Measurements from ENCODE around the gene HSF2BP. TPM values are rescaled to one million over a fixed set of nuclear protein-coding genes. Genes with fewer than 3 reads are reported as not detected.

Gene HSF2BP
- total and polyA plus RNA-seq, 2 of the 8 experiments (the other 6 are each of a cell fraction or from before 2014, with no cell fraction given), result 0.51 to 0.93 TPM

DNA sequence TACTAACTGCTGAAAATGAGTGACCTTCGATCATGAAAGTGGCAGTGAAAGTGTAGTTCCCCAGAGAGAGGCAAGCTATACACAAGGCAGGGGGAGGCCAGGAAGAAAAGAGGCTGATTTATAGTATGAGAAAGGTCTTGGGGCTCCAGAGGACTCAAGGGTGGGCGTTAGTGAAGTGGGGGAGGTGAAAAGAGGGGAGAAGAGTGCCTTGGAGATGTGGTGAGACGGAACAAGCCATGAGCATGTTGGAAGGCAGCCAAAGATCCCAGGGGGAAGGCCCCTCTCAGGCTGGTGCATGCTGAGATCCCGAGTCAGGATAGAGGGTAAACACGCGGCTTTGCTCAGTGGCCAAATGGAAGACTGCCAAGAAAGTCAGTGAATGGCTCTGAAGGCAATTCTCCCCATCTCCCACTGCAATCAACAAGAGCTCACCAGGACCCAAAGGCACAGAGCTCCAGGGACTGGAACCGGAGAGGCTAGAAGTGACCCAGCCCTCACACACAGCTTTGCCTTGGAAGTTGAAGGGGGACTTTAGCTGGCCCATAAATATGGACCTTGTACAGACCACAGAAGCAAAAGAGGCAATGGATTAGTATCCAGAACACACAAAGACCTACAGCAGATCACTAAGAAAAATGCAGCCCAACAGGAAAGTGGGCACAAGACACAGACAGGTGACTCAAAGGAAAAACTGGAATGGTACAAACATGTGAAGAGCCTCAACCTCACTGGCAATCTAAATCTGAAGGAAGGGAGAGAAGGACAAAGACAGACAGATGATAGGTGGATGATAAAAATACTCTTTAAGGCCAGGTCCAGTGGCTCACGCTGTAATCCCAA lies 49.6 kb downstream of the HSF2BP start:
- Histone ChIP-seq H2BK5ac (ENCODE audit: low read depth, low read length) (no peak overlapping the region), H3K27me3 (replicated peaks in 1 of 4; ENCODE audit: control insufficient read depth in 3 of 4, extremely low read depth in 1 of 4, insufficient read depth in 3 of 4, low read length in 3 of 4) (no peaks in the 10 kb centered on the region), H4K20me1 (replicated peaks in 1 of 2; ENCODE audit: control insufficient read depth in 1 of 2, insufficient read depth in 2 of 2, low read length in 2 of 2) (peaks cover 0 to 7% of the 10 kb centered on the region in 2 experiments), H4K5ac (ENCODE audit: insufficient read length, low read depth, low read length) (no peak overlapping the region), H3K4ac (replicated peaks; ENCODE audit: insufficient read length, low read depth, low read length) (no peak overlapping the region), H3K9ac (replicated peaks in 1 of 4; ENCODE audit: extremely low read depth in 1 of 4, low read depth in 3 of 4, low read length in 3 of 4) (no peak overlapping the region), H2BK120ac (replicated peaks; ENCODE audit: low read depth, low read length) (no peak overlapping the region), H3K18ac (ENCODE audit: extremely low read depth, low read length) (no peak overlapping the region), H3K56ac (replicated peaks; ENCODE audit: insufficient read length, low read depth, low read length) (no peak overlapping the region), H2BK20ac (ENCODE audit: low read length) (no peak overlapping the region), H2AFZ (ENCODE audit: low read length) (no peak overlapping the region), H3K79me1 (ENCODE audit: low read depth, low read length) (peaks cover 5% of the 10 kb centered on the region; the same call in 1 of the 2 replicates), H3K23me2 (ENCODE audit: low read depth, low read length) (peaks cover 11% of the 10 kb centered on the region; the same call in 1 of the 2 replicates), H3K36me3 (ENCODE audit: control insufficient read depth in 2 of 4, insufficient read depth in 4 of 4, low read length in 3 of 4) (no peaks in the 10 kb centered on the region), H3K4me1 (replicated peaks in 1 of 4; ENCODE audit: control insufficient read depth in 3 of 4, insufficient read depth in 4 of 4, low read length in 3 of 4) (no peaks in the 10 kb centered on the region; a peak in 1 of 7 replicates), H3K79me2 (ENCODE audit: control insufficient read depth in 1 of 2, insufficient read depth in 2 of 2, low read length in 2 of 2) (no peaks in the 10 kb centered on the region), H4K91ac (replicated peaks; ENCODE audit: insufficient read length, low read length) (no peak overlapping the region), H3K4me3 (ENCODE audit: extremely low read depth in 1 of 4, insufficient read depth in 2 of 4, low read depth in 3 of 4, low read length in 4 of 4) (no peak overlapping the region), H3K4me2 (ENCODE audit: insufficient read depth in 1 of 2, low read depth in 2 of 2, low read length in 2 of 2) (no peak overlapping the region), H2BK15ac (ENCODE audit: low read length) (no peak overlapping the region), H4K8ac (ENCODE audit: extremely low read depth, insufficient read depth, low read length) (no peak overlapping the region), H3K27ac (ENCODE audit: low read depth, low read length) (no peak overlapping the region), H3K14ac (ENCODE audit: insufficient read length) (no peak overlapping the region), H2BK12ac (ENCODE audit: low read depth, low read length) (no peak overlapping the region), H3K9me3 (ENCODE audit: insufficient read depth in 2 of 2, low read depth in 1 of 2, low read length in 1 of 2) (no peaks in the 10 kb centered on the region), H2AK5ac (ENCODE audit: low read depth, low read length) (no peak overlapping the region), H3K23ac (ENCODE audit: insufficient read length) (no peak overlapping the region)
- POLR2A ChIA-PET (ENCODE audit: partially characterized antibody), result interaction anchor here (0.6 kb wide), 1 partner anchor 23 kb away, joined by 3 read pairs; no protein-coding TSS in a partner anchor
- FAIRE-seq, result no peak
- DNase-seq (ENCODE audit: low read depth in 1 of 2, low spot score in 2 of 2), result no peak
- 84% methylated on average over 8 of the region's 8 CpGs; no CpG with 5 or more reads in 1 of the 2 experiments for WGBS, 2 experiments (ENCODE audit: extremely low coverage in 1 of 2, insufficient coverage in 1 of 2, insufficient read length in 1 of 2, insufficient replicate concordance in 2 of 2, low coverage in 1 of 2, low lambda C conversion rate in 2 of 2, missing lambda C conversion rate in 1 of 2)
- CTCF ChIA-PET (ENCODE audit: partially characterized antibody), result interaction anchor here (0.9 to 2.9 kb wide), 5 partner anchors 11 to 332 kb away, joined by 3 to 32 read pairs (median 5); no protein-coding TSS in a partner anchor
- no peak for TF ChIP-seq KDM1A (IDR thresholded peaks at IDR 0.05; ENCODE audit: borderline replicate concordance, low read length)
- no peak for TF ChIP-seq GTF2F1 (IDR thresholded peaks at IDR 0.05; ENCODE audit: borderline replicate concordance, low read depth, low read length)
- TF ChIP-seq POLR2AphosphoS5 (IDR thresholded peaks at IDR 0.05; ENCODE audit: low read depth, low read length), result no peak
- TF ChIP-seq, protein P1, sequence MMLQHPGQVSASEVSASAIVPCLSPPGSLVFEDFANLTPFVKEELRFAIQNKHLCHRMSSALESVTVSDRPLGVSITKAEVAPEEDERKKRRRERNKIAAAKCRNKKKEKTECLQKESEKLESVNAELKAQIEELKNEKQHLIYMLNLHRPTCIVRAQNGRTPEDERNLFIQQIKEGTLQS (IDR thresholded peaks at IDR 0.05; ENCODE audit: insufficient read depth, low read depth, low read length), result no peak
- no peak for TF ChIP-seq YY1 (IDR thresholded peaks at IDR 0.05; ENCODE audit: low read depth, low read length)
- TF ChIP-seq JUN (IDR thresholded peaks at IDR 0.05; ENCODE audit: low read depth, low read length), result no peak
- TF ChIP-seq TAF7 (optimal IDR thresholded peaks at IDR 0.05; ENCODE audit: borderline replicate concordance, low read depth, low read length), result no peak
- TF ChIP-seq, protein P2, sequence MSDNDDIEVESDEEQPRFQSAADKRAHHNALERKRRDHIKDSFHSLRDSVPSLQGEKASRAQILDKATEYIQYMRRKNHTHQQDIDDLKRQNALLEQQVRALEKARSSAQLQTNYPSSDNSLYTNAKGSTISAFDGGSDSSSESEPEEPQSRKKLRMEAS (IDR thresholded peaks at IDR 0.05), result no peak
- TF ChIP-seq SP4 (IDR thresholded peaks at IDR 0.05; ENCODE audit: low read length), result no peak
- TF ChIP-seq SP1 (IDR thresholded peaks at IDR 0.05; ENCODE audit: low read depth, low read length), result no peak
- TF ChIP-seq RNF2 (IDR thresholded peaks at IDR 0.05; ENCODE audit: borderline replicate concordance, low read depth, low read length, missing control alignments, poor library complexity, severe bottlenecking), result no peak
- TF ChIP-seq CHD2 (IDR thresholded peaks at IDR 0.05; ENCODE audit: low read length), result no peak
